Activated CD4-positive, alpha-beta T cell treated with anti-CD3 and anti-CD28 coated beads for 36 hours (primary cell): Measurements from ENCODE around the gene BAG3. TPM values are rescaled to one million over a fixed set of nuclear protein-coding genes. Genes with fewer than 3 reads are reported as not detected.
"Not testable (repeated sequence)": the region's sequence is repeated elsewhere in the genome, so short reads cannot be mapped to it uniquely, and the experiment has no call there.

Source experiments
- ATAC-seq: fragments of 200-7000 bp; cut with Tn5 transposase; one replicate; pipeline ENCODE4 v1.10.0; 2021; ENCODE audit warnings: mild to moderate bottlenecking, moderate library complexity
- CTCF ChIA-PET: fragments of 350-600 bp; sonication (Branson Sonifier 250); formaldehyde crosslinking; loops from one replicate; lab custom pipeline; 2021; ENCODE audit warnings: antibody characterized with exemption; lab: Charles Lee
- POLR2A ChIA-PET: fragments of 350-600 bp; sonication (Branson Sonifier 250); formaldehyde crosslinking; loops from one replicate; lab custom pipeline; 2021; ENCODE audit warnings: antibody characterized with exemption, inconsistent platforms; lab: Charles Lee
- DNase-seq: peaks from one replicate; pipeline ENCODE4 v3.0.0-alpha.2; 2020
- H3K27ac Mint-ChIP-seq: one replicate; pipeline ENCODE4 v1.8.0; 2021; ENCODE audit warnings: mixed read lengths
- H3K27me3 Mint-ChIP-seq: one replicate; pipeline ENCODE4 v1.8.0; 2021; ENCODE audit warnings: mixed read lengths
- H3K36me3 Mint-ChIP-seq: one replicate; pipeline ENCODE4 v1.8.0; 2021; ENCODE audit warnings: low read depth, mixed read lengths
- H3K4me1 Mint-ChIP-seq: one replicate; pipeline ENCODE4 v1.8.0; 2021; ENCODE audit warnings: mixed read lengths
- H3K4me3 Mint-ChIP-seq: one replicate; pipeline ENCODE4 v1.8.0; 2021; ENCODE audit warnings: mild to moderate bottlenecking, moderate library complexity, mixed read lengths
- H3K9me3 Mint-ChIP-seq: one replicate; pipeline ENCODE4 v1.8.0; 2021; ENCODE audit warnings: low read depth, mixed read lengths
- intact Hi-C, 2 experiments: fragments of 100-400 bp; cut with DNase I in 1 of 2; cut with micrococcal nuclease in 1 of 2; formaldehyde crosslinking; loops; one replicate each; pipeline versions ENCODE4 v1.14.2 to v1.15.1; 2022 to 2024; cut with DNase I, micrococcal nuclease
- total RNA-seq, 2 experiments: library from RNA; stranded (reverse); gene quantifications; one replicate each; pipeline ENCODE4 v1.2.3, GENCODE V29; 2021

Gene BAG3
- total RNA-seq, 2 experiments from 2014 or later, result 23.8 to 30.7 TPM

DNA sequence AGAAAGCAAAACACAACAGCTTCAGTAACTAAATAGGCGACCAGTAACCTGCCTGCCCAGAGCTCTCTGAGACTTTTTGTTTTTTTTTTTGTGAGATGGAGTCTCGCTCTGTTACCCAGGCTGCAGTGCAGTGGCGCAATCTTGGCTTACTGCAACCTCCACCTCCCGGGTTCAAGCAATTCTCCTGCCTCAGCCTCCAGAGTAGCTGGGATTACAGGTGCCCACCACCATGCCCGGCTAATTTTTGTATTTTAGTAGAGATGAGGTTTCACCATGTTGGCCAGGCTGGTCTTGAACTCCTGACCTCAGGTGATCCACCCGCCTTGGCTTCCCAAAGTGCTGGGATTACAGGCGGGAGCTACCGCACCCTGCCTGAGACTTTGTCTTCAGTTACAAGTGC, 31.4 kb upstream of the BAG3 start:
- POLR2A ChIA-PET, H3K36me3 Mint-ChIP-seq, intact Hi-C loops, H3K9me3 Mint-ChIP-seq, H3K27me3 Mint-ChIP-seq, DNase-seq, ATAC-seq, H3K27ac Mint-ChIP-seq, CTCF ChIA-PET, H3K4me3 Mint-ChIP-seq: not testable (repeated sequence)
- peaks cover 12% of the 10 kb centered on the region for H3K4me1 Mint-ChIP-seq

DNA sequence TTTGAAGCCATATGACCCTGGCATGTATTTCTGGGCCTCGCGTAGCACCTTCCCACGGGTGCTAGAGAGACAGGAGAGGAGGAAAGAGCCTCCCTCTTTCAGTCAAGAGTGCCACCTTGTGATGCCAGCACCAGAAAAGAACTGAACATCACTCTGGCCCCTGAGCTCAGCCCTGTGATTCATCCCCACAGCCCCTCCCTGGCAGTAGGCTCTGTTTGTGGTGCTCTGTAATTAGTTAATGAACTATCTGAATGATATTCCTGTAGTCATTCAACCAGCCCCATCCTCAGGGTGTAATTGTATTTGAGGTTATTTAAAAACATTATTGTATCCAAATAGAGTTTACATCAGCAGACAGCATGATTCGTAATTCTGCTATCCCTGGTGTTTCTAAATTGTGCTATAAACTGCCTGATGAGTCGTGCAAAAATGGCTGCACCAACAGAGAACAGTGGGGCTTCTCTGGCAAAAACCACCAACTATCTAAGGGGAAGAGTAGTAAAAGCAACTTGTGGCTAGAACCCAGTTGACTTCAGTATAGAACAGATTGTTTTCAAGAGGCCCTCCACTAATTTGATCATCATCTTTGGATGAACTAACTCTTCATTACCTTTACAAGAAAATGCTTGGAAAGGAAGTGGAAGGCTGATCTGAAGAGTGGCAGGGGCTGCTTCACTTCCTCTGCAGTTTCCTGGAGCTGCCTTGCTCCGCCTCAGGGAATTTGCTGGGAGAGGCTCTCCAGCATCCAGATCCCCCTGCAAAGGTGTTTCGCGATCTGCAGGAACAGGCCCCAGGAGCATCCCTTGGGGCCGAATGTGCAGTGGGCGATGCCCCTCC, 30.7 kb upstream of the BAG3 start:
- intact Hi-C loops, result no loop called here
- H3K27me3 Mint-ChIP-seq, result no peaks in the 10 kb centered on the region
- no peak overlapping the region for H3K4me3 Mint-ChIP-seq
- H3K27ac Mint-ChIP-seq, result peak overlapping the region; percentile 10
- ATAC-seq (peak; percentile 89), DNase-seq (peak; percentile 44)
- ChIA-PET POLR2A (no interaction called here), CTCF (no interaction called here)
- H3K9me3 Mint-ChIP-seq, result no peaks in the 10 kb centered on the region
- peaks cover 12% of the 10 kb centered on the region for H3K4me1 Mint-ChIP-seq
- no peaks in the 10 kb centered on the region for H3K36me3 Mint-ChIP-seq

DNA sequence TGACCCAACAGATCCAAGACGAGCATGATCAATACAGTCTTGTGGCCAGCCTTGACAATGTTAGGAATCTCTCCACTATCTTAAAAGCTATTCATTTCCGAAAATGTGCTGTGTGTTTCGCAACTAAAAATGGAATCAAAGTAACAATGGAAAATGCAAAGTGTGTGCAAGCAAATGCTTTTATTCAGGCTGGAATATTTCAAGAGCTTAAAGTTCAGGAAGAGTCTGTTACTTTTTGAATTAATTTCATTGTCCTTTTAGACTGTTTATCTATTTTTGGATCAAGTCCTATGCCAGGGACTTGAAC, 30.1 kb upstream of the BAG3 start:
- no peaks in the 10 kb centered on the region for H3K36me3 Mint-ChIP-seq
- CTCF ChIA-PET, result no interaction called here
- POLR2A ChIA-PET, result no interaction called here
- DNase-seq (no peak), ATAC-seq (no peak)
- intact Hi-C loops, result no loop called here
- H3K4me3 Mint-ChIP-seq, result no peak overlapping the region
- H3K27me3 Mint-ChIP-seq, result no peaks in the 10 kb centered on the region
- peaks cover 12% of the 10 kb centered on the region for H3K4me1 Mint-ChIP-seq
- H3K9me3 Mint-ChIP-seq, result no peaks in the 10 kb centered on the region
- H3K27ac Mint-ChIP-seq, result no peak overlapping the region

DNA sequence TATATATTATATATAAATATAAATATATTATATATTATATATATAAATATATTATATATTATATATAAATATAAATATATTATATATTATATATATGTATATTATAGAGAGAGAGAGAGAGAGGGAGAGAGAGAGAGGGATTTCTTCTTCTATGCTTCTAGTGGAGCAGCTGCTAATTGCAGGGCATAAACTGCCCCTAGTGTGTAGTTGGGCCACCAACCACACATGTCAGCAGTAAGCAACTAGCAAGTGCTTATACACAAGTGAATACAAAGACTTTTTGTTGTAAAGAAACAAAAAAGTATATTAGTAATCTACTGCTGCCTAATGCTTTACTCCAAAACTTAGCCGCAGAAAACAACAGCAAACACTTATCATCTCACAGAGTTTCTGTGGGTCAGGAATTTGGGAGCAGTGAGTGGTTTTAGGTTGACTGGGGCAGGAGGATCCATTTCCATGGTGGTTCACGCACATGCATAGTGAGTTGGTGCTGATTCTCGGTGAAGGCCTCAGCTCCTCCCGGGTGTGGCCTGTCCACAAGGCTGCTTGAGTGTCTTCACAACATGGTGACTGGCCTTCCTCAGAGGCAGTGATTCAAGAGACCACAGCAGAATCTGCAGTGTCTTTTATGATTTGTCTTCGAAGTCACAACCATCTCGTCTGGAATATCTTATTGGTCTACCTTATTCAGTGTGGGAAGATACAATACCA, 25.5 kb upstream of the BAG3 start:
- peaks cover 3% of the 10 kb centered on the region for H3K4me1 Mint-ChIP-seq
- peak; percentile 15 for DNase-seq
- CTCF ChIA-PET, result no interaction called here
- H3K4me3 Mint-ChIP-seq, result no peak overlapping the region
- H3K9me3 Mint-ChIP-seq, result no peaks in the 10 kb centered on the region
- no peaks in the 10 kb centered on the region for H3K36me3 Mint-ChIP-seq
- no peak overlapping the region for H3K27ac Mint-ChIP-seq
- peak; percentile 26 for ATAC-seq
- no peaks in the 10 kb centered on the region for H3K27me3 Mint-ChIP-seq
- POLR2A ChIA-PET, result no interaction called here
- intact Hi-C loops, result no loop called here

DNA sequence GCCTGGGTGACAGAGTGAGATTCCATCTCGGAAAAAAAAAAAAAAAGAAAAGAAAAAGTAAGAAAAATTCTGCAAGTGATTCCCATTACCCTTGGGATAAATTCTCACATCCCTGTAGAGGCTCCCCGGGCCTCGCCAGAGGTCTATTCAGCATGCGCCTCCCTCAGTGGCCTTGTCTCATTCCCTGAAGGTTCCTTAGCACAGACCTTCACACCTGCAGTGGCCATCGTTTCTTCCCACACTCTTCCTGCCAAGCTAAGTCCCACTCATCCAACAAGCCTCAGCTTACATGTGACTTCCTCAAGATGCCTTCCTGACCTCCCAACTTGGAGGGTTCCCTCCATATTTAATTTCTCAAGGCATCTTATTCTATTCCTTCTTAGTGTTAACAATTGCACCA, 20.9 kb upstream of the BAG3 start:
- no peak for ATAC-seq
- no peak for DNase-seq
- CTCF ChIA-PET, result interaction anchor here (1.7 kb wide), 1 partner anchor 12 kb away, joined by 3 read pairs; no protein-coding TSS in a partner anchor
- Mint-ChIP-seq H3K36me3 (no peaks in the 10 kb centered on the region), H3K4me1 (no peaks in the 10 kb centered on the region), H3K27ac (no peak overlapping the region), H3K27me3 (no peaks in the 10 kb centered on the region), H3K9me3 (no peaks in the 10 kb centered on the region), H3K4me3 (no peak overlapping the region)
- POLR2A ChIA-PET, result interaction anchor here (0.7 kb wide), 1 partner anchor 213 kb away, joined by 3 read pairs; no protein-coding TSS in a partner anchor
- intact Hi-C loops, result no loop called here

DNA sequence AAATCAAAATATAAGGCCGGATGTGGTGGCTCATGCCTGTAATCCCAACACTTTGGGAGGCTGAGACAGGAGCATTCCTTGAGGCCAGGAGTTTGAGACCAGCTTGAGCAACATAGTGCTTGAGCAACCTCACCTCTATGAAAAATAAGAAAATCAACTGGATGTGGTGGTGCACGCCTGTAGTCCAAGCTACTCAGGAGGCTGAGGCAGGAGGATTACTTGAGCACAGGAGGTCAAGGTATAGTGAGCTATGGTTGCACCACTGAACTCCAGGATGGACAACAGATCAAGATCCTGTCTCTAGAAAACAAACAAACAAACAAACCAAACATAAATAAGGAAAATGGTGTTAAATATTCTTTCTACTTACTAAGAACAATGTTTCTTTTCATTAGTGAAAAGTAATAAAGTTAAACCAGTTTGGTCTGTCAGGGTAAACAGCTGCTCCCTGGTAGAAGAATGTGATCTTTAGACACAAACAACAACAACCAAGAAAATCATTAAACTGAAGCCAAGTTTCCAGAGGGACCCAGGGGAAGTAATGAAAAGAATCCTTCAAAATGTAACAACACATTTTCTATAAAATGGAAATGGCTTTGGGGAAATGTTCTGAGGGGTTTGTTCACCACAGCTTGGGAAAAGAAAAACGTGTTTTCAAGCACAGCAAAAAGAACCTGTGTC, 17.5 kb upstream of the BAG3 start:
- POLR2A ChIA-PET, result no interaction called here
- Mint-ChIP-seq H3K4me1 (no peaks in the 10 kb centered on the region), H3K4me3 (no peak overlapping the region), H3K36me3 (no peaks in the 10 kb centered on the region), H3K27me3 (no peaks in the 10 kb centered on the region), H3K27ac (no peak overlapping the region), H3K9me3 (no peaks in the 10 kb centered on the region)
- DNase-seq (no peak), ATAC-seq (no peak)
- CTCF ChIA-PET, result no interaction called here
- intact Hi-C loops, result no loop called here

DNA sequence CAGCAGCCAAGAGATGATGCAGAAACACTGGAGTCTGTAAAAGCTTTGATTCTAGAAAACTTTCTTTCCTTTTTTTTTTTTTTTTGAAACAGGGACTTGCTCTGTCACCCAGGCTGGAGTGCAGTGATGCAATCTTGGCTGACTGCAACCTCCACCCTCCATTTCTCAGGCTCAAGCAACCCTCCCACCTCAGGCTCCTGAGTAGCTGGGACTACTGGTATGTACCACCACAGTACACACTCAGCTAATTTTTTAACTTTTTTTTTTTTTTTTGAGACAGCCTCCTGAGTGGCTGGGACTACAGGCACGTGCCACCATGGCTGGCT, 17.0 kb upstream of the BAG3 start:
- no peak overlapping the region for H3K27ac Mint-ChIP-seq
- H3K4me3 Mint-ChIP-seq, result no peak overlapping the region
- H3K9me3 Mint-ChIP-seq, result no peaks in the 10 kb centered on the region
- intact Hi-C loops, result no loop called here
- H3K36me3 Mint-ChIP-seq, result no peaks in the 10 kb centered on the region
- CTCF ChIA-PET, result no interaction called here
- POLR2A ChIA-PET, result no interaction called here
- no peaks in the 10 kb centered on the region for H3K27me3 Mint-ChIP-seq
- H3K4me1 Mint-ChIP-seq, result no peaks in the 10 kb centered on the region
- ATAC-seq (no peak), DNase-seq (no peak)

DNA sequence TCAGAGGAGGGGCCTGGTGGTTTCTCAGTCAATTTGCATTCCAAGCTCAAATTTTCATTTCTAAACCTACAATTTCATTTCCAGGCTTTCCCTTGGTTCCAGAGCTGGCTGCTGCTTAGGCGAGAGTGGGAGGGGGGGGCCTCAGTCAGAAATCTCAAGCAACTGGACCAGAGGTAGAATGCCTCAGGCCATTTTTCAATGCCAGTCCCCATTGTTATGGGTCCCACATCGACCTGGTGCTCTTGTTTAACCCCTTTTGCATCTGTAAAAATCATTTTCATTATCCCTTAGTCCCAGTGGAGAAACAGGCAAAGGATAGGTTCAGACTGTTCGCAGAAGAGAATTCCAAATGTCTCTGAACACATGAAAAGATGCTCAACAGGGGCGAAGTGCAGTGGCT, 13.5 kb upstream of the BAG3 start:
- ChIA-PET CTCF (interaction anchor here (0.8 kb wide), 1 partner anchor 10 kb away, joined by 4 read pairs; no protein-coding TSS in a partner anchor), POLR2A (no interaction called here)
- Mint-ChIP-seq H3K9me3 (no peaks in the 10 kb centered on the region), H3K36me3 (no peaks in the 10 kb centered on the region), H3K4me1 (peaks cover 8% of the 10 kb centered on the region), H3K27ac (no peak overlapping the region), H3K4me3 (no peak overlapping the region), H3K27me3 (no peaks in the 10 kb centered on the region)
- intact Hi-C loops, result no loop called here
- DNase-seq (no peak), ATAC-seq (no peak)

DNA sequence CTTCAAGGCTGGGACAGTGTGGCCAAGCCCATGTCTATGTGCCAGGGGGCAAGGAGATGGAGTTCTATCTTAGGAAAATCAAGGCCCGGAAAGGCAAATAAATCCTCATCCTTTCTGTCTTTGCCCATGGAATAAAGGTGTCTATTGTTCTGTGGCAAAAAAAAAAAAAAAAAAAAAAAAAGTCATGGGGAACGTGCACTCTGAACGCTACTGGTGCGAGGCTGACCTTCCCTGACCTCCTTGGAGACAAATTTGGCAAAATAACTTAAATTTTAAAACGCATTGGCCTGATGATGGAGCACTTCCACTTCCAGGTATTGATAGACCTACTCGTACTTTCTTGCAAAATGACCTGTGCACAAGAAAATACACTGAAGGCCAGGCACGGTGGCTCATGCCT, 12.2 kb upstream of the BAG3 start:
- Mint-ChIP-seq H3K4me1 (peaks cover 20% of the 10 kb centered on the region), H3K27me3 (no peaks in the 10 kb centered on the region)
- no peak for ATAC-seq

DNA sequence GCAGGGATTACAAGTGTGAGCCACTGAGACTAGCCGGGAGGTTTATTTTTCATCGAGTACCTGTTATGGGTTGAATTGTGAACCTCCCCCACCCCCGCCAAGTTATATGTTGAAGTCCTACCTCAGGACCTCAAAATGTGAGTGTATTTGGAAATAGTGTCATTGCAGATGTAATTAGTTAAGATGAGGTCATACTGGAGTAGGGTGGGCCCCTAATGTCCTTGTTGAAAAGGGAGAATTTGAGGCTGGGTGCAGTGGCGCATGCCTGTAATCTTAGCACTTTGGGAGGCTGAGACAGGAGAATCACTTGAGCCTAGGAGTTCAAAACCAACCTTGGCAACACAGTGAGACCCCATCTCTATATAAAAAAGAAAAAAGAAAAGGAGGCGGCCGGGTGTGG, 10.8 kb upstream of the BAG3 start:
- H3K27me3 Mint-ChIP-seq, result no peaks in the 10 kb centered on the region
- CTCF ChIA-PET, result interaction anchor here (1.0 kb wide), 1 partner anchor 38 kb away, joined by 5 read pairs; no protein-coding TSS in a partner anchor
- DNase-seq, result no peak

More for the DNA sequence above, 12.2 kb upstream of the BAG3 start:
- Mint-ChIP-seq H3K36me3 (no peaks in the 10 kb centered on the region), H3K27ac (no peak overlapping the region), H3K9me3 (no peaks in the 10 kb centered on the region), H3K4me3 (no peak overlapping the region)
- no peak for DNase-seq
- POLR2A ChIA-PET, result no interaction called here
- CTCF ChIA-PET, result no interaction called here
- intact Hi-C loops, result no loop called here

DNA sequence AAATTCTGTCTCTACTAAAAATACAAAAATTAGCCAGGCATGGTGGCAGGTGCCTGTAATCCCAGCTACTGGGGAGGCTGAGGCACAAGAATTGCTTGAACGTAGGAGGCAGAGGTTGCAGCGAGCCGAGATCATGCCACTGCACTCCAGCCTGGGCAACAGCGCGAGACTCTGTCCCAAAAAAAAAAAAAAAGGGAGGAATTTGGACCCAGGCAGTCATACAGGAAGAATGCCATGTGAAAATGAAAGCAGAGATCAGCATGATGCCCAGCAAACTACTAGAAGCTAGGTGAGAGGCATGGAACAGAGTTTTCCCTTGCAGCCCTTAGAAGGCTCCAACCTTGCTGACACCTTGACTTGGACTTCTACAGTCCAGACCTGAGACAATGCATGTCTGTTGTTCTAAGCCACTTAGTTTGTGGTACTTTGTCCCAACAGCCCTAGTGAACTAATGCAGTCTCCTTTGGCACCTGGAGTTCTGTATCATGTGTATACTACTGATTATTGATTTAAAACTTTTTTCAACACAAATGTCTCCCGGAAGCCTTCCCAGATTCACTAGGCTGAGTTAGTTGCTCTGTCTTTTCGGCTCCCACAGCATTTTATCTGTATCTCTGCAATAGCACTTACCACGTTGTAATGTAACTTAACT, 10.2 kb upstream of the BAG3 start:
- Mint-ChIP-seq H3K4me1 (peaks cover 20% of the 10 kb centered on the region), H3K27me3 (no peaks in the 10 kb centered on the region)
- CTCF ChIA-PET, result interaction anchor here (1.0 kb wide), 2 partner anchors 39 to 45 kb away, joined by 3 to 5 read pairs; no protein-coding TSS in a partner anchor

More for the DNA sequence above, 10.8 kb upstream of the BAG3 start:
- H3K4me1 Mint-ChIP-seq, result peaks cover 20% of the 10 kb centered on the region
- H3K9me3 Mint-ChIP-seq, result peaks cover 2% of the 10 kb centered on the region
- intact Hi-C loops, result no loop called here
- no peak overlapping the region for H3K27ac Mint-ChIP-seq
- no peaks in the 10 kb centered on the region for H3K36me3 Mint-ChIP-seq
- no peak overlapping the region for H3K4me3 Mint-ChIP-seq
- no peak for ATAC-seq
- POLR2A ChIA-PET, result no interaction called here

More for the DNA sequence above, 10.2 kb upstream of the BAG3 start:
- DNase-seq (no peak), ATAC-seq (no peak)
- H3K4me3 Mint-ChIP-seq, result no peak overlapping the region
- peaks cover 2% of the 10 kb centered on the region for H3K9me3 Mint-ChIP-seq
- POLR2A ChIA-PET, result no interaction called here
- no peaks in the 10 kb centered on the region for H3K36me3 Mint-ChIP-seq
- H3K27ac Mint-ChIP-seq, result no peak overlapping the region
- intact Hi-C loops, result no loop called here
